Measurements from ENCODE around the gene SLC9A2. TPM values are rescaled to one million over a fixed set of nuclear protein-coding genes. Genes with fewer than 3 reads are reported as not detected.

Gene SLC9A2
- total RNA-seq, 1 donor from 2014 or later = 0.06 TPM

- DNase-seq (ENCODE audit: extremely low read depth, low read depth, low spot score) = no peak
These were observed 620 bp upstream of the SLC9A2 start for GRCh38 chr2:102618452-102619413.

- DNase-seq (ENCODE audit: extremely low read depth, low read depth, low spot score) = no peak
These were observed 979 bp downstream of the SLC9A2 start for GRCh38 chr2:102620332-102620731.

- DNase-seq (ENCODE audit: extremely low read depth, low read depth, low spot score) = no peak
These were observed 2.3 kb downstream of the SLC9A2 start for GRCh38 chr2:102621630-102622029.

GRCh38 chr2:102622646-102623045 lies 3.3 kb downstream of the SLC9A2 start:
- no peak for DNase-seq (ENCODE audit: extremely low read depth, low read depth, low spot score)

- no peak for DNase-seq (ENCODE audit: extremely low read depth, low read depth, low spot score)
These were observed 11.1 kb downstream of the SLC9A2 start for GRCh38 chr2:102630458-102630857.

- no peak for DNase-seq (ENCODE audit: extremely low read depth, low read depth, low spot score)
These were observed 13.2 kb downstream of the SLC9A2 start for GRCh38 chr2:102632380-102633175.

GRCh38 chr2:102634831-102635241 lies 15.5 kb downstream of the SLC9A2 start:
- no peak for DNase-seq (ENCODE audit: extremely low read depth, low read depth, low spot score)

- DNase-seq (ENCODE audit: extremely low read depth, low read depth, low spot score) = no peak
These were observed 16.0 kb downstream of the SLC9A2 start for GRCh38 chr2:102635317-102635716.

GRCh38 chr2:102636283-102636907 lies 17.0 kb downstream of the SLC9A2 start:
- no peak for DNase-seq (ENCODE audit: extremely low read depth, low read depth, low spot score)

GRCh38 chr2:102637358-102637757 lies 18.0 kb downstream of the SLC9A2 start:
- no peak for DNase-seq (ENCODE audit: extremely low read depth, low read depth, low spot score)

GRCh38 chr2:102639429-102639828 lies 20.1 kb downstream of the SLC9A2 start:
- no peak for DNase-seq (ENCODE audit: extremely low read depth, low read depth, low spot score)

- no peak for DNase-seq (ENCODE audit: extremely low read depth, low read depth, low spot score)
These were observed 32.8 kb downstream of the SLC9A2 start for GRCh38 chr2:102652126-102652525.

GRCh38 chr2:102657770-102658169 lies 38.4 kb downstream of the SLC9A2 start:
- DNase-seq (ENCODE audit: extremely low read depth, low read depth, low spot score) = no peak

- no peak for DNase-seq (ENCODE audit: extremely low read depth, low read depth, low spot score)
These were observed 40.7 kb downstream of the SLC9A2 start for GRCh38 chr2:102660070-102660469.

GRCh38 chr2:102660574-102660973 lies 41.2 kb downstream of the SLC9A2 start:
- DNase-seq (ENCODE audit: extremely low read depth, low read depth, low spot score) = no peak

GRCh38 chr2:102661846-102662245 lies 42.5 kb downstream of the SLC9A2 start:
- no peak for DNase-seq (ENCODE audit: extremely low read depth, low read depth, low spot score)

GRCh38 chr2:102662833-102663232 lies 43.5 kb downstream of the SLC9A2 start:
- no peak for DNase-seq (ENCODE audit: extremely low read depth, low read depth, low spot score)

- DNase-seq (ENCODE audit: extremely low read depth, low read depth, low spot score) = no peak
These were observed 44.0 kb downstream of the SLC9A2 start for GRCh38 chr2:102663381-102663780.

GRCh38 chr2:102664471-102664909 lies 45.1 kb downstream of the SLC9A2 start:
- no peak for DNase-seq (ENCODE audit: extremely low read depth, low read depth, low spot score)

- no peak for DNase-seq (ENCODE audit: extremely low read depth, low read depth, low spot score)
These were observed 47.7 kb downstream of the SLC9A2 start for GRCh38 chr2:102667072-102667471.

- no peak for DNase-seq (ENCODE audit: extremely low read depth, low read depth, low spot score)
These were observed 48.8 kb downstream of the SLC9A2 start for GRCh38 chr2:102668171-102668570.

Data from glomerular endothelial cell (primary cell).